NCI-H345 (cell line): ENCODE data around the gene IRF2BP2.
"Not testable (repeated sequence)": the region's sequence is repeated elsewhere in the genome, so short reads cannot be mapped to it uniquely, and the experiment has no call there.

ENCODE experiments used
- DNase-seq: peaks from one replicate; lab custom pipeline; 2025; lab: John Stamatoyannopoulos, UW

Gene IRF2BP2

GRCh38 chr1:234610061-234610665, at the start of gene IRF2BP2:
IRF2BP2 (minus strand) TSS chr1:234610178; CDS start chr1:234609494, 684 bp downstream.
- peak; percentile 91 for DNase-seq

DNA sequence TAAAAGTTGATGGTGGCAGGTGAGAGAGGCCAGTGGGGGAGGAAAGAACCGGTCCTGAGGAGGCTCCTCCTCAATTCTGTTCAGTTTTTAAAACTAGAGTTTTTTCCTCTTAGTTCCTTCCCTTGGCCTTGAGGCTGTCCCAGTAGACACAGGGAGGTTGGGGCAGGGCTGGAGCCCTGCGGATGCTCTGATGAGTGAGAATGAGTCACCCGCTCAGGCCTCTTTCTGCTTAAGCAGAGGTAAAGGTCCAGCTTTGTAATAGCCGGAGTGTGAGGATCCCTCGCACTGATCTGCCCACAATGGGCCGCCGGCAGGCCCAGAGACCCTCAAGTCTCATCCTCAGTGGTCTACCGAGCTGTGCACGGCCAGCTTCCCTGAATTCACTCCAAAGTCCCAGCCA, 49.6 kb upstream of the IRF2BP2 start:
- DNase-seq: no peak

GRCh38 chr1:234658138-234658537, 48.2 kb upstream of the IRF2BP2 start:
- no peak for DNase-seq

DNA sequence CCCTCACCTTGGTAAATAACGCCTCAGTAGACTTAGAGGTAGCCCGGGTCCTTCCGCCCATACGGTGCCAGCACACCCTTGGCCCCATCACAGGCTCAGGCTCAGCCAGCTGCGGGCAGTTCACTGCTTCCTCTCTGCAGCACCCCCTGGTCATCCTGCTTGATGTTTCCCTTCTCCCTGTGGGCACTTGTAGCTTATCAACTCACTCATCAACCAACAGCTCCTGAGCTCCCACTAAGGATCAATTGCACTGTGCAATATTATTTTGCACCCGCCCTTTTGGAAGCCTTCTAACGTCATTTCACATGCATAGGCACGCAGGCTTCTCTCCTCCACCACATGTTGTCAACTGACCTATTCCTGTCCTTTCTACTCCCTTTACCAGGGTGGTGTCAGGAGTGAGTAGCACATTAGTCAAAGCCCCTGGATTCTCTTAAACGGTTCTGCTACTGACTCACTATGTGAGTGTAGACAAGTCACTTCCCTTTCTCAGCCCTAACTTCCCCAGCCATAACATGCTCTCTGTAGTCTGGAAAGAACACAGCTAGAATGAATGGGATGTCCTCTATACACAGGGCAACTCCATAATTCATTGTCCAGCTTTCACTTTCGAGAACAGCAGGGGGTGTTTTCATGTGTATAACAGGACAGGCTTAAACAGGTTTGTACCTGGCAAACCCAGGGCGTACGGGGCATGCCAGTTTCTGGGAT, 47.1 kb upstream of the IRF2BP2 start:
- DNase-seq: peak; percentile 20

DNA sequence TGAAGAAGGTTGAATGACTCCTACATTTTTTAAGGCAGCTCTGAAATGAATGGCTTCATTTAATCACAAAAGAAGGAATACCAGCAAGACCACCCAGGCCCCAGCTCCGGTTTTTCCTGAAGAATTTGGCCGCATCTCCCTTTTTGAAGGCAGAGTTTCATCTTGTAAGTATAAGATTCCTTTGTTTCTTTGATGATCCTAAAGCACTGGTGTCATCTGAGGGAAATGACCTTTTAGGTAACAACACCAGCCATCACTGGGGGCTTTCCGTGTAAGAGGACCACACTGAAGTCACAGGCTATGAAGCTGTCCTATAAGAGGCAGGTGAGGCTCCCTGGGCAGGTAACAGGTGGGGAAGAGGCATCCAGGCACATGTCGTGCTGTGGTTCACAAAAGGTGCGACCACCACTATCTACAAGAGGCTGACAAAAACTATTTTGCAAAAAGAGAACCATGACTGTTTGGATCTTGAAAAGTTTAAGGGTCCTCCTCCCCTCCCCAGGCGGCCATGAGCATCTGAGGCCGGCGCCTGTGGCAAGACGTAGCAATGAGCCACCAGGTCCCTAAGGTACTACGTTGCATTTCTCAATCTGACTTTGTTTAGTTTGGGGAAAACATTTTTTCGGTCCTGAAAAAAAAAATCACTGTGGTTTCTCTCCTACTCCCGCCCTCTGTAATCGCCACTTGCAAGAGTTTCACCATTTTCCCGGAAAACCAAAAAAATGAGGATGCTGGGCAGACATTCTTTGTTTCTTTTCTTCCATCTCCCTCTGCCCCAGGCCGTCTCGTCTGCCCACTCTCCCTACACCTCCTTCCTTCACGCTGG, 46.3 kb upstream of the IRF2BP2 start:
- no peak for DNase-seq

DNA sequence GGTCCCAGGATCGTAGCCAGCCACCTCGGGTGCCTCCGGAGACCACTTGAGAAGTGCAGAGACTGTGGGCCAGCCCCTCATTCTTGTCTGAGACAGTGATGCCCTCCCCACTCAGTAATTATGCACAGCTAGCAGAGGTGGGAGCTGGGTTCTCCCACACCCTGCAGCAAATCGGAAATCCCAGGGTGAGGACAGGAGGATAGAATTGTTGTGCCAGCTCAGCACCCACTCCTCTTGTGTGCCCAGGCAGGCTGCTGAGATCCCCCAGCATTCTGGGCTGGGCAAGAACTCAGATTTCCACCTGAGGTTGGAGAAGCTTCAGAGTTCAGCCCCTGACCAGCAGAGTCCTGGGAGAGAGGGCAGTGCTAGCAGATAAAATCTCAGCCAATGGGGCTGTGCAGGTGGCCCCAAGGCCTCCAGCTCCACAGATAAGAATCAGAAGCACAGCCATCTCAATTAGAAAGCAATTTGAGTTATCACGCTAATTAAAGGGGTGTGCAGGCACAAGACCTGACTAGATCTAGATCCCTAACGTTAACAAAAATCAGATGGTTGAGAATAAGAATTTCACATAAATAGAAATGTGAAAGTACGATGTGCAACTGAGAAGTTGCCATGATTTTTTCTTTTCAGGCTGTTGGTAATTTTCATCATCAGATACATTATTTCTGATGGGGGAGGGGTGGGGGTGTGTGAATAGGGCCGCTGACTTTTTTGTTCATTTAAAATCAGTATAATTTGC, 45.5 kb upstream of the IRF2BP2 start:
- DNase-seq: no peak

GRCh38 chr1:234654002-234654733, 44.2 kb upstream of the IRF2BP2 start:
- DNase-seq: no peak

- DNase-seq: no peak
These were observed 39.6 kb upstream of the IRF2BP2 start for GRCh38 chr1:234649432-234650081.

DNA sequence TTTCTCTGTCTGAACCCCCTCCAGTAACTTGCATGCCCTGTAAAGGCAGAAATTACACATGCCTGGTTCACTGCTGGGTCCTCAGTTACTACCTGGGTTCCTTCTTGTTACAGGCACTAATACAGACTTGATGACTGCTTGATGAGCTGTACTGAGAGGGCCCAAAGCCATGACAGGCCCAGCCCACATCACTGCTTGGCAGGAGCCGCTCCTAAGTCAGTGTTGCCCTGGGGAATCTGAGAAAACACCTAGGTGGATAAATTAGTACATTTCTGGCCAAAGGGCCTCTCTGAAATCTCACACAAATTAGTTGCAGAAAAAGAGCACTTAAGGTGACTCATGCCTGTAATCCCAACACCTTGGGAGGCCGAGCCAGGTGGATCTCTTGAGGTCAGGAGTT, 37.8 kb upstream of the IRF2BP2 start:
- DNase-seq: no peak

DNA sequence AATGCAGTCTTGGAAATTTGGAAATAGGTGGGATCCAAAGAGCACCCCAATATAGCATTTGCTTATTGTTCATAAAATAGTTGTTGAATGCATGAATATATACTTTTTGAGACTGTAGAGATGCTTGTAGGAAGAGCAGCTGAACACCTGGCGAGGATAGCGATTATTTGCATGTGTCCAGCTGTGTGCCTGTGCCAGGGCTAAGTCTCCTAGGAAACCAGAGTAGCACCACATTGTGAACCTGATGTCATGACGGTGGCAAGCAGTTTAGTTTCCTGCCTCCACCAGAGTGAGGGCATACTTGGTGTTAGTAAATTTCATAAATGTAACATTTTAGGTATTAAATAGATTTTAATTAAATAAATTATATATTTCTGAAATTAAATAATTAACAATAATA, 37.3 kb upstream of the IRF2BP2 start:
- DNase-seq: peak; percentile 84

DNA sequence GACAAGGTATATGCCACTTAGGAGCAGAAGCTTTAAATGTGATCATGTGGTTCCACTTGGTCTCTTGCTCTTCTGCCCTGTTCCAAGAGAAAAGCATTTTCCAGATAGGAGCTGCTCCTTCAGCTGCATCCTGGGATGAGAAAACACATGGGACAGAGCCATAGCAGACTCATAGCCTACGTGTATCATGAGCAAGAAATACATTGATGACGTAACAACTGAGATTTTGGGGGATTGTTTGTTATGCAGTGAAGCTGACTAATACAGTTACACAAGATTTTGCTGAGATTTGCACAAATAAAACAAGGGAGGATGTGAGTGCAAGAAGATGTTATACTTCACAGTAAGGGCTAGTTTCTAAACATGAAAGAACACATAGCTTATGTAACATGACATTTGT, 36.0 kb upstream of the IRF2BP2 start:
- no peak for DNase-seq

- DNase-seq: no peak
These were observed 35.5 kb upstream of the IRF2BP2 start for GRCh38 chr1:234645474-234645953.

DNA sequence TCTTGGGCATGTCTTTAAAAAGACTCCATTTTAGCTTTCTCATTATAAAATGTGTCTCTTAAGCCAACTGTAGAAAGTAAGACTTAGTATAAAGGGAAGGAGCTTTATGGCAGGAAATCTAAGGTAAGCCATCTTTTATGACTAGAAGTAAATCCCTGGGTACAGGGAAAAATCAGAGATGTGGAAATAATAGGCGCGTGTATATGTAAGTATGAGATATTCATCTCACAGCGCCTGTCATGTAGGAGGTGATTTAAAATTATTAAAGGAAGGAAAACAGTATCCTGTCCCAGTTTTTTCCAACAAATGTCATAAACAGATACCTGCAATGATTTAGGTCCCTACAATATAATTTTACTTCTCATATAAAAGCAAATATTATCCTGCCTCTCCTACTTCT, 35.0 kb upstream of the IRF2BP2 start:
- DNase-seq: no peak

- DNase-seq: no peak
These were observed 33.8 kb upstream of the IRF2BP2 start for GRCh38 chr1:234643850-234644134.

GRCh38 chr1:234643111-234643849, 33.3 kb upstream of the IRF2BP2 start:
- DNase-seq: no peak

DNA sequence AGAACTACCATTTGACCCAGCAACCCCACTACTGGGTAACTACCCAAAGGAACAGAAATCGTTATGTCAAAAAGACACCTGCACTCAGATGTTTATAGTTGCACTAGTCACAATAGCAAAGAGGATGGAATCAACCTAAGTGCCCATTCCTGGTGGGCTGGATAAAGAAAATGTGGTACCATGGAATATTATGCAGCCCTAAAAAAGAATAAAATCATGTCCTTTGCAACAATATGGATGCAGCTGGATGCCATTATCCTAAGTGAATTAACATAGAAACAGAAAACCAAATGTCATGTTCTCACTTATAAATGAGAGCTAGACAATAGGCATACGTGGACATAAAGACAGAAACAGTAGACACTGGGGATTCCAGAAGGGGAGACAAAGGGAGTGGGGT, 32.5 kb upstream of the IRF2BP2 start:
- no peak for DNase-seq

- DNase-seq: no peak
These were observed 30.0 kb upstream of the IRF2BP2 start for GRCh38 chr1:234639961-234640360.

GRCh38 chr1:234638832-234639799, 29.1 kb upstream of the IRF2BP2 start:
- DNase-seq: no peak

- DNase-seq: not testable (repeated sequence)
These were observed 24.9 kb upstream of the IRF2BP2 start for GRCh38 chr1:234634922-234635321.
